Mesothelial cell of epicardium (in vitro differentiated cells): ENCODE results near the gene GNAT1. TPM values are rescaled to one million over a fixed set of nuclear protein-coding genes. Genes with fewer than 3 reads are reported as not detected.
"Not testable (repeated sequence)": the region's sequence is repeated elsewhere in the genome, so short reads cannot be mapped to it uniquely, and the experiment has no call there.

Source experiments
- DNase-seq, 2 experiments: peaks; one replicate each; pipeline ENCODE4 v3.0.0; 2021; ENCODE audit warnings: low spot score in 2 of 2; ENCODE audit not compliant: unreplicated experiment in 2 of 2
- H3K27ac Mint-ChIP-seq: 2 replicates; pipeline ENCODE4 v1.8.0; 2021; ENCODE audit warnings: mixed read lengths
- H3K27me3 Mint-ChIP-seq: 2 replicates; pipeline ENCODE4 v1.8.0; 2021; ENCODE audit warnings: low read depth, mixed read lengths
- H3K36me3 Mint-ChIP-seq: 2 replicates; pipeline ENCODE4 v1.8.0; 2021; ENCODE audit warnings: mixed read lengths
- H3K4me1 Mint-ChIP-seq: 2 replicates; pipeline ENCODE4 v1.8.0; 2021; ENCODE audit warnings: mixed read lengths
- H3K4me3 Mint-ChIP-seq: 2 replicates; pipeline ENCODE4 v1.8.0; 2021; ENCODE audit warnings: mild to moderate bottlenecking, moderate library complexity, mixed read lengths
- H3K9me3 Mint-ChIP-seq: 2 replicates; pipeline ENCODE4 v1.8.0; 2021; ENCODE audit warnings: mixed read lengths
- total RNA-seq: library from RNA; stranded (reverse); gene quantifications from 3 replicates; pipeline ENCODE4 v1.2.1, GENCODE V29; 2021
- TF ChIP-seq, protein P1 (sequence below): fragments of 200-600 bp; sonication (generic); IDR thresholded peaks from one replicate; pipeline ENCODE4 v1.5.0; 2021; ENCODE audit warnings: antibody characterized with exemption; ENCODE audit not compliant: unreplicated experiment

Gene GNAT1
- total RNA-seq, 1 donor from 2014 or later = 0.98 TPM

- no peak for DNase-seq
- Mint-ChIP-seq H3K27ac (no peak overlapping the region), H3K4me1 (peaks cover 57% of the 10 kb centered on the region), H3K27me3 (no peaks in the 10 kb centered on the region), H3K4me3 (no peak overlapping the region), H3K9me3 (no peaks in the 10 kb centered on the region), H3K36me3 (no peaks in the 10 kb centered on the region)
- TF ChIP-seq, protein P1, sequence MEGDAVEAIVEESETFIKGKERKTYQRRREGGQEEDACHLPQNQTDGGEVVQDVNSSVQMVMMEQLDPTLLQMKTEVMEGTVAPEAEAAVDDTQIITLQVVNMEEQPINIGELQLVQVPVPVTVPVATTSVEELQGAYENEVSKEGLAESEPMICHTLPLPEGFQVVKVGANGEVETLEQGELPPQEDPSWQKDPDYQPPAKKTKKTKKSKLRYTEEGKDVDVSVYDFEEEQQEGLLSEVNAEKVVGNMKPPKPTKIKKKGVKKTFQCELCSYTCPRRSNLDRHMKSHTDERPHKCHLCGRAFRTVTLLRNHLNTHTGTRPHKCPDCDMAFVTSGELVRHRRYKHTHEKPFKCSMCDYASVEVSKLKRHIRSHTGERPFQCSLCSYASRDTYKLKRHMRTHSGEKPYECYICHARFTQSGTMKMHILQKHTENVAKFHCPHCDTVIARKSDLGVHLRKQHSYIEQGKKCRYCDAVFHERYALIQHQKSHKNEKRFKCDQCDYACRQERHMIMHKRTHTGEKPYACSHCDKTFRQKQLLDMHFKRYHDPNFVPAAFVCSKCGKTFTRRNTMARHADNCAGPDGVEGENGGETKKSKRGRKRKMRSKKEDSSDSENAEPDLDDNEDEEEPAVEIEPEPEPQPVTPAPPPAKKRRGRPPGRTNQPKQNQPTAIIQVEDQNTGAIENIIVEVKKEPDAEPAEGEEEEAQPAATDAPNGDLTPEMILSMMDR = no peak
Measured at GRCh38 chr3:50241713-50242380, 50.4 kb downstream of the GNAT1 start.

DNA sequence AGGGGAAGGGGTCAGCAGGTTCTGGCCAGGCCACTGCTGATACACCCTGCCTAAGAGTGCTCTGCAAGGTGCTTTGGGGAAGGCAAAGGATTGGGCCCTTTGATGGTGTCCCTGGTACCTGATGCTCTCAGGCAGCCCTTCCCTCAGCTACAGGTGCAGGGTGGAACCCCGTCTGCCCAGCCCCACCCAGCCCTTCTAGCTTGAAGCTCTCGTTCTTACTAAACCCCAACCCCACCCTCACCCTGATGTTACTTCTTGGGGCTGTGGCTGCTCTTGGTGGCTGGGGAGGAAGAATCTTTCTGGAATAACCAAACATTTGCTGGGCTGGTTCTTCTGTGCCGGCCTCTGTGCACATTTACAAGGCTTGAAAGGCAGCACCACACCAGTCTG is 51.0 kb downstream of the GNAT1 start:
- Mint-ChIP-seq H3K27me3 (no peaks in the 10 kb centered on the region), H3K27ac (peak overlapping the region; percentile 64), H3K4me1 (peaks cover 57% of the 10 kb centered on the region), H3K36me3 (no peaks in the 10 kb centered on the region), H3K9me3 (no peaks in the 10 kb centered on the region), H3K4me3 (no peak overlapping the region)
- TF ChIP-seq, protein P1 = no peak
- no peak for DNase-seq

DNA sequence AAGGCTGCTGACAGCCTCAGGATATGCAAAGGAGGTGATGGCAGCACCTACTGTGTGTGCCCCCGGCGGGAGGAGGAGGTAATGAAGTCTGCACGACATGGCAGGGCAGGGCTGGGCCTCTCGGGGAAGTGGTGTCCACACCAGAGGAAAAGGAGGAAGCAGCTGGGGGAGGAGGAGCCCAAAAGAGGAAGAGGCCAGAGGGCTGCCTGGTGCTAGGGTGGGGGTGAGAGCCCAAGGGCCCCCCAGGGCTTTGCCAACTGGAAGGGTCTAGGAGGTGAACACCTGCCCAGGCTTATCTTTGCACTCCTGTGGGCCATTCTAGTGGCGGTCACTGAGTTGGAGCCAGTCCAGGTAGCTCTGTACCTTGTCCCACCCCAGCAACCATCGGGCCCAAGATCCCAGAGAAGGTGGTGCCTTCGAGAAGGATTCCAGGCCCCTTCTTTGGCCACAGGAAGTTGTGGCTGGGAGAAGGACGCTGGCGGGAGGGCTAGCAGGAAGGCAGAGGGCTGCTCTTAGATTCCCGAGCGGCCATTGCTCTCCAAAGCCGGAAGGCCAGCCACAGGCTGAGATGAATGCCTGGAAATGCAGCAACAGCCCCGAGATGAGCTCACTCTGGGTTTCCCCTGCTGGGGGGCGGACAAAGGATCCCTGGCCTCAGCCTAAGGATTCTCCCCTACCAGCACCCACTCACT is 51.6 kb downstream of the GNAT1 start:
- DNase-seq = no peak
- peaks cover 53% of the 10 kb centered on the region for H3K4me1 Mint-ChIP-seq
- H3K4me3 Mint-ChIP-seq = no peak overlapping the region
- peak overlapping the region; percentile 64 for H3K27ac Mint-ChIP-seq
- H3K36me3 Mint-ChIP-seq = no peaks in the 10 kb centered on the region
- no peaks in the 10 kb centered on the region for H3K27me3 Mint-ChIP-seq
- TF ChIP-seq, protein P1 = no peak
- no peaks in the 10 kb centered on the region for H3K9me3 Mint-ChIP-seq

GRCh38 chr3:50243543-50243895 is 52.1 kb downstream of the GNAT1 start:
- Mint-ChIP-seq H3K27me3 (no peaks in the 10 kb centered on the region), H3K27ac (peak overlapping the region; percentile 73), H3K36me3 (peaks cover 2% of the 10 kb centered on the region), H3K4me3 (no peak overlapping the region), H3K9me3 (no peaks in the 10 kb centered on the region), H3K4me1 (peaks cover 50% of the 10 kb centered on the region)
- TF ChIP-seq, protein P1 = no peak
- DNase-seq = no peak

- peaks cover 37% of the 10 kb centered on the region for H3K4me1 Mint-ChIP-seq
- H3K27me3 Mint-ChIP-seq, H3K9me3 Mint-ChIP-seq, DNase-seq, H3K4me3 Mint-ChIP-seq, H3K36me3 Mint-ChIP-seq: not testable (repeated sequence)
- H3K27ac Mint-ChIP-seq = peak overlapping the region; percentile 92
Measured at GRCh38 chr3:50244813-50245212, 53.4 kb downstream of the GNAT1 start.

GRCh38 chr3:50245251-50245745 is 53.9 kb downstream of the GNAT1 start:
- no peak for DNase-seq
- Mint-ChIP-seq H3K27ac (peak overlapping the region; percentile 92), H3K9me3 (no peaks in the 10 kb centered on the region), H3K4me3 (peak overlapping the region; percentile 67), H3K4me1 (peaks cover 33% of the 10 kb centered on the region), H3K27me3 (no peaks in the 10 kb centered on the region), H3K36me3 (peaks cover 2% of the 10 kb centered on the region)
- TF ChIP-seq, protein P1 = no peak
